GM19328 (cell line): ENCODE measurements around the gene RASGRP4.
"Not testable (repeated sequence)": the region's sequence is repeated elsewhere in the genome, so short reads cannot be mapped to it uniquely, and the experiment has no call there.

Source experiments
- ATAC-seq: cut with Tn5 transposase; IDR thresholded peaks from one replicate; pipeline ENCODE4 v1.9.1; 2021; ENCODE audit warnings: mild to moderate bottlenecking, moderate library complexity; ENCODE audit not compliant: unreplicated experiment

Gene RASGRP4, protein sequence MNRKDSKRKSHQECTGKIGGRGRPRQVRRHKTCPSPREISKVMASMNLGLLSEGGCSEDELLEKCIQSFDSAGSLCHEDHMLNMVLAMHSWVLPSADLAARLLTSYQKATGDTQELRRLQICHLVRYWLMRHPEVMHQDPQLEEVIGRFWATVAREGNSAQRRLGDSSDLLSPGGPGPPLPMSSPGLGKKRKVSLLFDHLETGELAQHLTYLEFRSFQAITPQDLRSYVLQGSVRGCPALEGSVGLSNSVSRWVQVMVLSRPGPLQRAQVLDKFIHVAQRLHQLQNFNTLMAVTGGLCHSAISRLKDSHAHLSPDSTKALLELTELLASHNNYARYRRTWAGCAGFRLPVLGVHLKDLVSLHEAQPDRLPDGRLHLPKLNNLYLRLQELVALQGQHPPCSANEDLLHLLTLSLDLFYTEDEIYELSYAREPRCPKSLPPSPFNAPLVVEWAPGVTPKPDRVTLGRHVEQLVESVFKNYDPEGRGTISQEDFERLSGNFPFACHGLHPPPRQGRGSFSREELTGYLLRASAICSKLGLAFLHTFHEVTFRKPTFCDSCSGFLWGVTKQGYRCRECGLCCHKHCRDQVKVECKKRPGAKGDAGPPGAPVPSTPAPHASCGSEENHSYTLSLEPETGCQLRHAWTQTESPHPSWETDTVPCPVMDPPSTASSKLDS

DNA sequence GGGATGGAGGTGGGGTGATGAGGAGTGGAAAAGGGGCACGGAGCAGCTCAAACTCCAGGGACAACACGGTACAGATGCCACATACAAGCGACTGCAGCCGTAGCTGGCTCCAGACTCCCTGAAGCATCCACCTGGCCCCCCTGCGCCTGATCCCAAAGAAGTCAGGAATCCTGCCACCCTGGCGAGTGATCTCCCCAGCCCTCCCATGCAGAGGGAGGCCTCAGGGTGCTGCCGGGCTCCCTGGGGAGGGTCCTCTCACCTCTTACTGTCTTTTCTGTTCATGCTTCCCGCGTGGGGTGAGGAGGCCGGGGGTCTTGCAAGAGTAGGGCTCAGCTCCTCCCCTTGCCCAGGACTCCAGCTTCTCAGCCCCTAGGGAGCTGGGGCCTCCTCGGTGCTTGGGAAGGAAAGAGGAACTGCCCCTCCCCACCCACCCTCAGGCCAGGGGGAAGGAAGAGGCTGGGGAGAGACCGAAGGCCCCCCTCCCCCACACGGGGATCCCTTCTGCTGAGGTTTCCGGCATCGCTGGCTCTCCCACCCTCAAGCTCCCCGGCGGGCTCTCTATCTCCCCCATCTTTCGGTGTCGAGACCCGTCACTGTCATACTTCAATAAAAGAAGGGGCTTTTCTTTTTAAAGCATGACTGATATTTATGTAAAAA, at the start of gene RASGRP4:
Gene RASGRP4 (minus strand): TSS at position 410 of the 657 bp plus-strand sequence. CDS start 128 bp downstream, at position 282.
- no peak for ATAC-seq

DNA sequence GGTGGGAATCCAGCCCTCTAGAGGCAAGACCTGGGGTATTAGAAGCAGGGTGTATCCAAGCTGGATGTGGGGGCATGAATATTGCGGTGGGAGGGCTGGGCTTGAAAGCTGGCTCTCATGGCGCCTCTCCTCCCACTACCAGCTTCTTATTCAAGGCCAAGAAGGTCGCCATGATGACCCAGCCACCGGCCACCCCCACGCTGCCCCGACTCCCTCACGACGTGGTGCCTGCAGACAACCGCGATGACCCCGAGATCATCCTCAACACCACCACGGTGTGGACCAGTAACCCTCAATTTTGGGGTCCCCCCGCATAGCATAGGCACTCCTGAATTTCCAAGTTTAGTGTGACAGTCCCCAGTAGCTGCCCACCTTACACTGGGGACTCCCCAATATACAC, 49.2 kb upstream of the RASGRP4 start:
- ATAC-seq: no peak

DNA sequence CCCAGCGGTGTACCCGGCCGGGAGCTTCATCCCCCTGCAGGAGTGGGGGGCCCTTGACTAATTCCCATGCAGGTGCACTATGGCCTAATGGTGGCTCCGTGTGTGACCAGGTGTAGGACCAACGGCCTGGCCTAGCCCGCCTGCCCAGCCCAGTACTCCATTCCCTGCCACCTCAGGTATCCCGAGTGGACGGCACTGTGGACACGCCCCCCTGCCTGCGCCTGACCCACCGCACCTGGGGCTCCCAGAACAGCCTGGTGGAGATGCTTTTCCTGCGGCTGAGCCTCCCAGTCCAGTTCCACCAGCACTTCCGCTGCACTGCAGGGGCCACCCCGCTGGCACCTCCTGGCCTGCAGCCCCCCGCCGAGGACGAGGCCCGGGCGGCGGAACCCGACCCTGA, 47.2 kb upstream of the RASGRP4 start:
- no peak for ATAC-seq

DNA sequence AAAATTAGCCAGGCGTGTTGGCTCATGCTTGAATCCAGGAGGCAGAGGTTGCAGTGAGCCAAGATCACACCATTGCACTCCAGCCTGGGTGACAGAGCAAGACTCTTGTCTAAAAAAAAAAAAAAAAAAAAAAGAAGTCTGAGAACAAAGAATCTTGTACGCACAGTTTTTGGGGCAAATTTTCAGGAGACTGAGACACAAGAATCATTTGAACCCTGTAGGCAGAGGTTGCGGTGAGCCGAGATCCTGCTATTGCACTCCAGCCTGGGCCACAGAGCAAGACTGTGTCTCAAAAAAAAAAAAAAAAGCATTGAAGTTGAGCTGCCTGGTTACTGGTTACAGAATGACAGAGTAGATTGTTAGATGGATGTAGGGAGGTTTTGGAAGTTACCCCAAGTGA, 46.7 kb upstream of the RASGRP4 start:
- ATAC-seq: not testable (repeated sequence)

DNA sequence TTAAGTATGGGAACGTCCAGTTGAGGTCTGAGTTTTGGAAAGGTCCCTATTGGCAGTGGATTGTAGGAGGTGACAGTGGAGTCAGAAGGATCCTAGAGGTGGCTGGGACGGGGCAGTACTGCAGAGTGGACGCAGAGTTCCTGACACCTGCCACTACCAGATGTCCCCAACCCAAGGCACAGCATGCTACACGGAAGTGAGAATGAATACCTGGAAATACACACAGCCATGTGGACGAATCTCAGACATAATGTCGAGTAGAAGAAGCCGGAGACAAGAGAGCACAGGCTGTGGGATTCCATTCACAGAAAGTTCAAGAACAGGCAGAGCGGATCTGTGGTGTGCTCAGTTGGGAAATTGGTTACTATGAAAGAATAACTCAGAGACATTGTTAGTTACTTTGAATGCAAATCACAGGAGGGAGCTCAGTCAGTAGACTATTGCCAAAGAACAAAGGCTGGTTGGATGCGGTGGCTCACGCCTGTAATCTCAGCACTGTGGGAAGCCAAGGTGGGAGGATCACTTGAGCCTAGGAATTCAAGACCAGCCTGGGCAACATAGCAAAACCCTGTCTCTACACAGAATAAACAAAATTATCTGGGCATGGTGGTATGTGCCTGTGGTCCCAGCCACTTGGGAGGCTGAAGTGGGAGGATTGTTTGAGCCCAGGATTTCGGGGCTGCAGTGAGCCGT, 44.9 kb upstream of the RASGRP4 start:
- ATAC-seq: no peak

DNA sequence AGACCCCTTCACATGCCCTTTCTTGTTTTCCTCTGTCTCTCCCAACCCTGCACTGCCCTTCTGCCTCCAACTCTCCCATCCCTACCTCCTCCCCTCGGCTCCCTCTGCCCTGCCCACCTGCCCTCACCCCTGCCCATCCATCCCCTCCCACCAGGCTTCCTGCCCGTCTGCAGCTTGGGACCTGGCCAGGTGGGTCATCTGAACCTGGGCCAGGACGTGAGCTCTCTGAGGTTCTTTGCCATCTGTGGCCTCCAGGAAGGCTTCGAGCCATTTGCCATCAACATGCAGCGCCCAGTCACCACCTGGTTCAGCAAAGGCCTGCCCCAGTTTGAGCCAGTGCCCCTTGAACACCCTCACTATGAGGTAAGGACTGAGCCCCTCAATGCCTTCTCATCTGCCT, 43.1 kb upstream of the RASGRP4 start:
- ATAC-seq: no peak

DNA sequence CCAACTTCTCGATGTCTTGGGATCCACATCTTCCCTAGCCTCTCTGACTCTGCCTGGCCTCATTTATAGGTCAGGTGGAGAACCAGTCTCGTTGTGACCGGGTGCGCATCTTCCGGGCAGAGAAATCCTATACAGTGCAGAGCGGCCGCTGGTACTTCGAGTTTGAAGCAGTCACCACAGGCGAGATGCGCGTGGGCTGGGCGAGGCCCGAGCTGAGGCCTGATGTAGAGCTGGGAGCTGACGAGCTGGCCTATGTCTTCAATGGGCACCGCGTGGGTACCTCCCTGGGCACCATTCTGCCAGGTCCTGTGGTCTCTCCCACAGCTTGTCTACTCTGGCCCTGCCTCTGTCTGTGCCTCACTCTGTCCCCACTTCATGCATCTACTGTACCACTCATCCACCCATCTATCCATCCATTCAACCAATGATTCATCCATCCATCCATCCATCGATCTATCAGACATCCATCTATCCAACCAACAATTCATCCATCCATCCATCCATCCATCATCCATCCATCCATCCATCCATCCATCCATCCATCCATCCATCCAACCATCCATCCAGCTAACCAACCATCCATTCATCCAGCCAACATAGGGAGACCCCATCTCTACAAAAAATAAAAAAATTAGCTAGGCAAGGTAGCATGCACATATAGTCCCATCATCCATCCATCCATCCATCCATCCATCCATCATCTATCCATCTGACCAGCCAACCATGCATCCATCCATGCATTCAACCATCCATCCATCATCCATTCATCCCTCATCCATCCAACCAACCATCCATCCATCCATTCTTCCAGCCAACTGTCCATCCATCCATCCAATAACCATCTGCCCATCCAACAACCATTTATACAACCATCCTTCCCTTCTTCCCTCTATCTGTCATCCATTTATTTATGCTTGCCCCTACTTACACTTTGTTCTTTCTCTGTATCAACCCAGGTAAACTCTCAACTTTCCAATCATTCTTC, 41.8 kb upstream of the RASGRP4 start:
- no peak for ATAC-seq

DNA sequence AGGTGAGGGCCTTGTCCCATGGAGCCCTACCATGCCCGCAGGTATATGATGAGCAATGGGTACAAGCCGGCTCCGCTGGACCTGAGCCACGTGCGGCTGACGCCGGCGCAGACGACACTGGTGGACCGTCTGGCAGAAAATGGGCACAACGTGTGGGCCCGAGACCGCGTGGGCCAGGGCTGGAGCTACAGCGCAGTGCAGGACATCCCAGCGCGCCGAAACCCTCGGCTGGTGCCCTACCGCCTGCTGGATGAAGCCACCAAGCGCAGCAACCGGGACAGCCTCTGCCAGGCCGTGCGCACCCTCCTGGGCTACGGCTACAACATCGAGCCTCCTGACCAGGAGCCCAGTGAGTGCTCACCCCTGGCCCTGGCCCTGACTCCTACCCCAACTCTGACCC, 40.0 kb upstream of the RASGRP4 start:
- ATAC-seq: no peak

DNA sequence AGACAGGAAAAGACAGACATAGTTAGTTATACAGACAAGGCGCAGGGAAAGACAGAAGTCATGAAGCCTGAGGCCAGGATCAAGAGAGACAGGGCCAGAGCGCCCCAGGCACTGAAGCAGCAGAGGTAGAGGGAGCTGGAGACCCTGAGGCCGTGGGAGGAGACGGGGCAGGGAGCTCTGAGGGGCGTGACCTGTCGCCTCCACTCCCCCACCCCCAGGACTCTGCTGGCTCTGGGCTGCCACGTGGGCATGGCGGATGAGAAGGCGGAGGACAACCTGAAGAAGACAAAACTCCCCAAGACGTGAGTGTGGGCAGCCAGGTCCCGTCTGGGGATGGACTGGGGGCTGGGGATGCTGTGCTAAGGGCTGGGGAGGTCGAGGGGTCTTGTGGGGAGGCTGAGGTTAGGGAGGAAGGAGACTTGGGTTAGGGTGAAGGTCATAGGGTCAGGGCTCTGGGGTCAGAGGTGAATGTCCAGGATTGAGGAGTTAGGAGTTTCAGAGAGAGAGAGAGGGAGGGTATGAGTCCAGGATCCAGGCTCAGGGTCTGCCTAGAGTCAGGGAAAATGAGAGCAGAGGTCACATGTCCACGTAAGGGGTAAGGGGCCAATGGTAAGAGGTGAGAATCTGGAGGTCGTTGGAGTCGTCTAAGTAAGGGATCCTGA, 38.5 kb upstream of the RASGRP4 start:
- no peak for ATAC-seq

DNA sequence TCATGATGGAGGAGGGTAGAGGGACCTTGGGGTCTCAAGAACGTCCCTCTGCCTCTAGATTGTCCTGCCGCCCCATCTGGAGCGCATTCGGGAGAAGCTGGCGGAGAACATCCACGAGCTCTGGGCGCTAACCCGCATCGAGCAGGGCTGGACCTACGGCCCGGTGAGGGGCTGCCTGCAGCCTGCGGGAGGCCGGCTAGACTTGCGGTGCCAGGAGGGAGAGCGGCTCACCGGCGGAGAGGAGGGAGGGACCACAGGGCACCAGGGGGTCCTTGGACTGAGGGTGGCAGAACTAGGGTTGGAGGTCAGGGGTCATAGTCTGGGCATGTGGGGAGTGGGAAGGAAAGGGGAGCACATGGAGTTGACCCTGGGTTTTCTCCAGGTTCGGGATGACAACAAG, 37.3 kb upstream of the RASGRP4 start:
- ATAC-seq: no peak

DNA sequence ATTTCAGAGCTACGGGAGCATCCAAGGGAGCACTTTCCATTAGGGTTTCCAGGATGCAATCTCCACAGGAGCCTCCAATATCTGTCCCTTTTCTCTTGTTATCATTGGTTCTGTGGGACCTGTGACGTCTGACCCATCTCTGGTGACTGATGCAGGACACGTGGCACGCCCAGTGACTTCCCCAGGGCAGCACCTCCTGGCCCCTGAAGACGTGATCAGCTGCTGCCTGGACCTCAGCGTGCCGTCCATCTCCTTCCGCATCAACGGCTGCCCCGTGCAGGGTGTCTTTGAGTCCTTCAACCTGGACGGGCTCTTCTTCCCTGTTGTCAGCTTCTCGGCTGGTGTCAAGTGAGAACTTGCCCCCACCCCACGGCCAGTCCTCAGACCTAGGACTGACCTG, 33.0 kb upstream of the RASGRP4 start:
- no peak for ATAC-seq

DNA sequence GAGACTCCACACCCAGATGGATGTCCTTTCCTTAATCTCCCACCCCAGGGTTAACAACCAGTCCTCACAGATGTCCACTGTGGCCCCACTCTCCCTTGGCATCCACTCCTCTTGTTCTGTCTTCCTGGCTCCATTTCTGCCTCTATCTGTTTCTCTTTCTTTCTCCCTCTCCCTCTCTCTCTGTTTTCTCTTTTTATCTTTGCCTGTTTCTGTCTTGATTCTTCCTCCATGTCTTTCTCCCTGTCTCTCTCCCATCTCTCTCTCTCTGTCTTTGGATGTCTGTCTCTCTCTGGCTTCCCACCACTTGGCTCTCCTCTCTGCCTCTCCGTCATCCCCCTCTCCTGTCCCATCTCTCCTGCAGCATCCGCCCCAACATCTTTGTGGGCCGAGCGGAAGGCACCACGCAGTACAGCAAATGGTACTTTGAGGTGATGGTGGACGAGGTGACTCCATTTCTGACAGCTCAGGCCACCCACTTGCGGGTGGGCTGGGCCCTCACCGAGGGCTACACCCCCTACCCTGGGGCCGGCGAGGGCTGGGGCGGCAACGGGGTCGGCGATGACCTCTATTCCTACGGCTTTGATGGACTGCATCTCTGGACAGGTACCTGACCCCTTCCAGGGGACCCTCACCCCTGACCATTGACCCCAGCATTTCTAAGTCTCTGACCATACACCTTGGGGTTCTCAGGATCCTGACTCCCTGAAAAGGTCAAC, 31.8 kb upstream of the RASGRP4 start:
- no peak for ATAC-seq

DNA sequence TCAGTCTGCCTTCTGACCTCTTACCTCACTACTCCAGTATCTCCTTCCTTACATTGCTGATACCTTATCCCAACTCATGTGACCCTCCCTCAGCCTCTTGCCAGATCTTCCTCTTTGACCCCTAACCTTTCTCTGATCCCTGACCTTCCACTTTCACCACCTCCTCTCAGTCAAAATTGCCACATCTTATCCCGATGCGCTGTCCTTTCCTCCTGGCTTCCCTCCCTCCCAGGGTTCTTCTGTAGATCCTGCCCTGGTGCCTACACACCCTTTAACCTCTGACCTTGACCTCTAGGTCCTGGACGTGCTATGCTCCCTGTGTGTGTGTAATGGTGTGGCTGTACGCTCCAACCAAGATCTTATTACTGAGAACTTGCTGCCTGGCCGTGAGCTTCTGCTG, 31.2 kb upstream of the RASGRP4 start:
- ATAC-seq: no peak

DNA sequence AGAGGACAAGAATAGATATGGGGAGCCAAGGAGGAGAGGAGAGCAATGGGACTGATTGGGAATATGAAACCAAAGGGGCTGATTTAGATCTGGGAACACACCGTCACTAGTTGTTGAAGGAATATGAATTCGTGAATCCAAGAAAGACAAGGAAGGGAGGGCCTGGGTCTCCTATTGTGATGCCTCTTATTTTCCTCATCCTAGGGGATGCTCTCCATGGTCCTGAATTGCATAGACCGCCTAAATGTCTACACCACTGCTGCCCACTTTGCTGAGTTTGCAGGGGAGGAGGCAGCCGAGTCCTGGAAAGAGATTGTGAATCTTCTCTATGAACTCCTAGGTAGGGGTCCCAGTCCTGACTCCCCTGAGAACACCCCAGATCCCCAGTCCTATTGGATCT, 29.0 kb upstream of the RASGRP4 start:
- ATAC-seq: no peak

DNA sequence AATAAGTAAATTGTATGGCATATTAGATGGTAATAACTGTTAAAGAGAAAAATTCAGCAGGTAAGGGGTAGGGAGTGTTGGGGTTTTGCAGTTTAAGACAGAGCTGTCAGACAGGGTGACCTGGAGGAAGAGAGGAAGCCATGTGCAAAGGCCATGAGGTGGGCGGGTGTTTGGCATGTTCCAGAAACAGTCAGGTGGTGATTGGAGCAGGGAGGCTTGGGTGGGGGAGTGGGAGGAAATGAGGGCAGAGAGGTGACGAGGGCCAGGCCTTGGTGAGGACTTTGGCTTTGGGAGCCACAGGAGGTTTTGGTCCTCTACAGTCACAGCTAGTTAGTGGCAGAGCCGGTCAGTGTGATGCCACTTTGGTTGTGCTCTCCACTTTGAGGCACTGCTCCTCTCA, 27.6 kb upstream of the RASGRP4 start:
- no peak for ATAC-seq

DNA sequence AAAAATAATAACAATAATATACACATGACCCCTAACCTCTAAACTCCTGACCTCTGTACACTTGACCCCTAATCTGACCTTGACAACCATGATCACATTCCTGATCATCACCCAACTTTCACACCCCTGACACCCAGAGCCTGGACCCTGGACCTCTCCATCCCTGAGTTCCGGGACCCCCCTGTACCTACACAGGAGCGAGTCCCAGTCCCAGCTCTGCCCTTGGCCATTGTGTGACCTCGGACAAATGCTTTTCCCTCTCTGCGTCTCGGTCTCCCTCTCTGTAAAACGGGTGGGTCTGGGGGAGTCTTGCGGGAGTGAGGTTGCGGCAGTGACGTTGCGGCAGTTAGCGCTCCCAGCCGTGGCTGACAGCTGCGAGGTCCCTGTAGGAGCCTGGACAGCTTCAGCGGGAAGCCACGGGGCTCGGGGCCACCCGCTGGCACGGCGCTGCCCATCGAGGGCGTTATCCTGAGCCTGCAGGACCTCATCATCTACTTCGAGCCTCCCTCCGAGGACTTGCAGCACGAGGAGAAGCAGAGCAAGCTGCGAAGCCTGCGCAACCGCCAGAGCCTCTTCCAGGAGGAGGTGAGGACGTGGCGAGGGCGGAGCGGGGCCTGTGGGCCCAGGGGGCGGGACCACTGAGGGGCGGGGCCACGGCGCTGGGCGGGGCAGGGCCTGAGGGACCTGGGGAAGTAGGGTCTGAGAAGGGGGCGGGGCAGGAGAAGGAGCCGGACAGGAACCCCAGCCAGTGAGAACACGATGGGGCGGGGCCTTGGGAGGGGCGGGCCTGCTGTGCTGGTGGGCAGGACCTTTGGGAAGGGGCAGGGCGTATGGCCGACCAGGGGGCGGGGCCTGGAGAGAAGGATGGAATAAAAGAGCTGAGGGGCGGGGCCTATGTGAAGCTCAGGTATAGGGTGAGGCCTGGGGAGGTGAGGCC, 26.7 kb upstream of the RASGRP4 start:
- no peak for ATAC-seq

DNA sequence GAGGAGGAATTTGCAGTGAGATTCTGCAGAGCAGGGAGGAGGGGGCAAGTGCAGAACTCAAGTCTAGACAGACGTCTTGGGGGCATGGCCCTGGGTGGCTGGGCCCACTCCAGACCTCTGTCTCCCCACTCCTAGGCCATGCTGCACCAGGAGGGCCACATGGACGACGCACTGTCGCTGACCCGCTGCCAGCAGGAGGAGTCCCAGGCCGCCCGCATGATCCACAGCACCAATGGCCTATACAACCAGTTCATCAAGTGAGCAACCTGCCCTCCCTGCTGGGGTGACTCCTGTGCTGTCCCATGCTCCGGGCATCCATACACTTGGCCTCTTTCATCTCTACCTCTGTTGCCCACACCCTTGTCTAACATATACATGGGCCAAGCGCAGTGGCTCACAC, 25.6 kb upstream of the RASGRP4 start:
- no peak for ATAC-seq

DNA sequence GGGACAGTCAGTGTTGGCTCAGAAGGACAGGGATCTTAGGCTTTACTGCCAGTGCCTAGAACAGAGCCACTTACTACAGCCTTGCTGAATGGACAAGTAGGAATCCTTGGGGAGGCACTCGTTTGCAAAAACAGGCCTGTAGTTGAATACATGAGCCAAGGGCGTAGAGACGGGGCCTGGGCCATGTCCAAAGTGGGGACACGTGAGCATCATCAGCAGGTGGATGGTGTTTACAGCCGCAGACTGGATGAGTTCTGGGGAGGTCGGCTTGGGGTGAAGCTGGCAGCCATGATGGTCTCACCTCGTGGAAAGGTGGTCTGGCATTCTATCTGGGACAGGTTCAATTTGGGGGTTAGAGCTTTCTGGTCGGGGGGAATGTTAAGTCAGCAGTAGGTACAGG, 25.0 kb upstream of the RASGRP4 start:
- ATAC-seq: no peak
